ENCODE results near the gene SYTL3. TPM values are rescaled to one million over a fixed set of nuclear protein-coding genes. Genes with fewer than 3 reads are reported as not detected.

The SYTL3 gene
- total RNA-seq, 1 experiment from 2014 or later: 0.09 TPM

DNA sequence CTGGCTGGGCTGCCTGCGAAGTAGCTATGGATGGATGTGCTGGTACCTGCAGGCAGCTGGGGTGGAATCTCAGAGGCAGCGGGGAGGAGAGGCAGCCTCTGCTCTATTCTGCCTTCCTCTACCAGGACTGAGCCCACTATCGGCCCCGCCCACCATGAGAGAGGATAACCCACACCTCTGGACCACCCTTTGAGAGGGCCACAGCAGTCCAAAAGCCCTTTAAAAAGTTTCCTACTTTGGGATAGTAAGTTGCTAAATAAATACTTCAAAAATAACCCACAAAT is 133.3 kb downstream of the SYTL3 start:
- no peak overlapping the region for H2BK20ac ChIP-seq (ENCODE audit: low read depth, low read length, poor library complexity, severe bottlenecking)
- H4K20me1 ChIP-seq (ENCODE audit: control insufficient read depth, insufficient read depth, insufficient read length): no peaks in the 10 kb centered on the region
- peak overlapping the region in 2 of 3 experiments; percentile 28 to 51; a peak in 1 of 7 replicates for H3K27ac Mint-ChIP-seq
- H3K79me2 ChIP-seq (ENCODE audit: insufficient read depth, low read length): peaks cover 3% of the 10 kb centered on the region; the same call in 1 of the 2 replicates
- no peak for DNase-seq
- no peak overlapping the region for H3K23ac ChIP-seq (ENCODE audit: insufficient read length, low read depth, low read length)
- TF ChIP-seq, protein P1, sequence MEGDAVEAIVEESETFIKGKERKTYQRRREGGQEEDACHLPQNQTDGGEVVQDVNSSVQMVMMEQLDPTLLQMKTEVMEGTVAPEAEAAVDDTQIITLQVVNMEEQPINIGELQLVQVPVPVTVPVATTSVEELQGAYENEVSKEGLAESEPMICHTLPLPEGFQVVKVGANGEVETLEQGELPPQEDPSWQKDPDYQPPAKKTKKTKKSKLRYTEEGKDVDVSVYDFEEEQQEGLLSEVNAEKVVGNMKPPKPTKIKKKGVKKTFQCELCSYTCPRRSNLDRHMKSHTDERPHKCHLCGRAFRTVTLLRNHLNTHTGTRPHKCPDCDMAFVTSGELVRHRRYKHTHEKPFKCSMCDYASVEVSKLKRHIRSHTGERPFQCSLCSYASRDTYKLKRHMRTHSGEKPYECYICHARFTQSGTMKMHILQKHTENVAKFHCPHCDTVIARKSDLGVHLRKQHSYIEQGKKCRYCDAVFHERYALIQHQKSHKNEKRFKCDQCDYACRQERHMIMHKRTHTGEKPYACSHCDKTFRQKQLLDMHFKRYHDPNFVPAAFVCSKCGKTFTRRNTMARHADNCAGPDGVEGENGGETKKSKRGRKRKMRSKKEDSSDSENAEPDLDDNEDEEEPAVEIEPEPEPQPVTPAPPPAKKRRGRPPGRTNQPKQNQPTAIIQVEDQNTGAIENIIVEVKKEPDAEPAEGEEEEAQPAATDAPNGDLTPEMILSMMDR (conservative IDR thresholded peaks at IDR 0.05): no peak
- H4K91ac ChIP-seq (ENCODE audit: insufficient read length, low read depth, low read length): no peak overlapping the region
- H2AK5ac ChIP-seq (ENCODE audit: insufficient read length, low read length): no peak overlapping the region
- H2BK5ac ChIP-seq (ENCODE audit: insufficient read length, low read length): no peak overlapping the region
- H2BK120ac ChIP-seq (ENCODE audit: low read depth, low read length, poor library complexity, severe bottlenecking): no peak overlapping the region
- H3K4me3 Mint-ChIP-seq: no peak overlapping the region
- no CpG with 5 or more reads among the region's 4 CpGs for WGBS (ENCODE audit: extremely low coverage, insufficient read length, low lambda C conversion rate)
- H3K4me2 ChIP-seq (ENCODE audit: insufficient read depth, insufficient read length, low read length): no peak overlapping the region
- H3K18ac ChIP-seq (ENCODE audit: insufficient read length, low read depth, low read length): no peak overlapping the region
- H3K9me3 Mint-ChIP-seq: no peaks in the 10 kb centered on the region
- H2AFZ ChIP-seq (ENCODE audit: low read length): no peak overlapping the region
- no peak overlapping the region for H2BK15ac ChIP-seq (ENCODE audit: low read depth, low read length)
- H3K27me3 Mint-ChIP-seq (ENCODE audit: low read depth): no peaks in the 10 kb centered on the region
- no peak overlapping the region for H2BK12ac ChIP-seq (ENCODE audit: insufficient read length, low read depth, low read length)
- H3K79me1 ChIP-seq (ENCODE audit: insufficient read depth, low read depth, low read length, poor library complexity, severe bottlenecking): peaks cover 18% of the 10 kb centered on the region
- no peak overlapping the region for H4K8ac ChIP-seq (replicated peaks; ENCODE audit: insufficient read length, low read depth, low read length)
- no peaks in the 10 kb centered on the region for H3K9me3 ChIP-seq (ENCODE audit: control insufficient read depth, low read depth, low read length)
- no peak overlapping the region for H3K56ac ChIP-seq (ENCODE audit: insufficient read length, low read depth, low read length)
- no peak overlapping the region for H3K14ac ChIP-seq (ENCODE audit: insufficient read depth, low read length)
- no peak overlapping the region for H3K4ac ChIP-seq (ENCODE audit: low read depth, low read length)
- H3K36me3 Mint-ChIP-seq (ENCODE audit: insufficient read depth in 1 of 3, low read depth in 3 of 3): peaks cover 78 to 94% (median 91%) of the 10 kb centered on the region in 3 experiments
- no peak overlapping the region for H3T11ph ChIP-seq (ENCODE audit: low read length)
- no peak overlapping the region for H3K9ac ChIP-seq (ENCODE audit: extremely low read depth, insufficient read length, low read length)
- peaks cover 4 to 8% of the 10 kb centered on the region in 2 experiments; a peak in 3 of 4 replicates for H3K4me1 Mint-ChIP-seq
- H4K5ac ChIP-seq (ENCODE audit: insufficient read length, low read depth, low read length): no peak overlapping the region
- H3K23me2 ChIP-seq (ENCODE audit: insufficient read length, low read depth, low read length, poor library complexity, severe bottlenecking): no peaks in the 10 kb centered on the region
- no peaks in the 10 kb centered on the region for H3K27me3 ChIP-seq (ENCODE audit: insufficient read depth, low read length)
- H3K27ac ChIP-seq (ENCODE audit: insufficient read length, low read depth, low read length): no peak overlapping the region
- no peaks in the 10 kb centered on the region for H3K4me1 ChIP-seq (ENCODE audit: insufficient read depth, low read length)

Data from H9 (cell line).